ENCODE data around the gene CTNNA2. TPM values are rescaled to one million over a fixed set of nuclear protein-coding genes. Genes with fewer than 3 reads are reported as not detected.

The CTNNA2 gene
- total RNA-seq, 4 donors from 2014 or later = 0.88 to 14.9 (median 2.3) TPM; not detected in 1

GRCh38 chr2:79585701-79586433, 73.0 kb downstream of the CTNNA2 start:
- no peak overlapping the region for H3K4me3 ChIP-seq
- H3K9me3 ChIP-seq = no peaks in the 10 kb centered on the region

GRCh38 chr2:79591281-79591680, 78.4 kb downstream of the CTNNA2 start:
- TF ChIP-seq POLR2A (IDR thresholded peaks at IDR 0.05) (no peak), CTCF (IDR thresholded peaks at IDR 0.05) (no peak)
- DNase-seq = no peak
- Histone ChIP-seq H3K9me3 (no peaks in the 10 kb centered on the region), H3K36me3 (no peaks in the 10 kb centered on the region), H3K4me1 (no peaks in the 10 kb centered on the region), H3K27ac (no peak overlapping the region), H3K4me3 (no peak overlapping the region), H3K27me3 (no peaks in the 10 kb centered on the region)
- intact Hi-C loops (cut with DNase I; ENCODE audit: low total_unique reads) = no loop called here

More at GRCh38 chr2:79585701-79586433, 73.0 kb downstream of the CTNNA2 start:
- no peaks in the 10 kb centered on the region for H3K36me3 ChIP-seq
- H3K27ac ChIP-seq = no peak overlapping the region
- no peaks in the 10 kb centered on the region for H3K4me1 ChIP-seq
- TF ChIP-seq POLR2A (IDR thresholded peaks at IDR 0.05) = no peak
- TF ChIP-seq CTCF (IDR thresholded peaks at IDR 0.05) = no peak
- intact Hi-C loops (cut with DNase I; ENCODE audit: low total_unique reads) = no loop called here
- H3K27me3 ChIP-seq = no peaks in the 10 kb centered on the region
- no peak for DNase-seq

GRCh38 chr2:79593237-79593867, 80.5 kb downstream of the CTNNA2 start:
- Histone ChIP-seq H3K27ac (no peak overlapping the region), H3K27me3 (no peaks in the 10 kb centered on the region), H3K36me3 (no peaks in the 10 kb centered on the region), H3K9me3 (no peaks in the 10 kb centered on the region), H3K4me3 (no peak overlapping the region), H3K4me1 (no peaks in the 10 kb centered on the region)
- no peak for DNase-seq
- intact Hi-C loops (cut with DNase I; ENCODE audit: low total_unique reads) = no loop called here
- no peak for TF ChIP-seq POLR2A (IDR thresholded peaks at IDR 0.05)
- TF ChIP-seq CTCF (IDR thresholded peaks at IDR 0.05) = no peak

- no peak for DNase-seq
- Histone ChIP-seq H3K4me3 (no peak overlapping the region), H3K4me1 (no peaks in the 10 kb centered on the region), H3K27me3 (no peaks in the 10 kb centered on the region), H3K9me3 (no peaks in the 10 kb centered on the region), H3K36me3 (peaks cover 0 to 2% of the 10 kb centered on the region in 2 donors), H3K27ac (no peak overlapping the region)
- no peak for TF ChIP-seq CTCF (IDR thresholded peaks at IDR 0.05)
- no peak for TF ChIP-seq POLR2A (IDR thresholded peaks at IDR 0.05)
- intact Hi-C loops (cut with DNase I; ENCODE audit: low total_unique reads) = no loop called here
Observed at GRCh38 chr2:79596403-79596802, 83.6 kb downstream of the CTNNA2 start.

- no peak overlapping the region for H3K4me3 ChIP-seq
- intact Hi-C loops (cut with DNase I; ENCODE audit: low total_unique reads) = no loop called here
- no peaks in the 10 kb centered on the region for H3K4me1 ChIP-seq
- TF ChIP-seq CTCF (IDR thresholded peaks at IDR 0.05) (no peak), POLR2A (IDR thresholded peaks at IDR 0.05) (no peak)
- H3K27ac ChIP-seq = no peak overlapping the region
- no peak for DNase-seq
- H3K36me3 ChIP-seq = no peaks in the 10 kb centered on the region
- H3K9me3 ChIP-seq = no peaks in the 10 kb centered on the region
- H3K27me3 ChIP-seq = no peaks in the 10 kb centered on the region
Observed at GRCh38 chr2:79604748-79605147, 91.9 kb downstream of the CTNNA2 start.

Data from uterus (tissue), 4 donors.